Nephron progenitor cell (in vitro differentiated cells): ENCODE results near the gene ARHGAP26.

ENCODE experiments used
- DNase-seq: peaks from one replicate; pipeline ENCODE4 v3.0.0; 2021
- H3K27ac Mint-ChIP-seq: 2 replicates; pipeline ENCODE4 v1.8.0; 2021; ENCODE audit warnings: mild to moderate bottlenecking, moderate library complexity, mixed read lengths
- H3K27me3 Mint-ChIP-seq: 2 replicates; pipeline ENCODE4 v1.8.0; 2021; ENCODE audit warnings: mild to moderate bottlenecking, low read depth, mixed read lengths; ENCODE audit not compliant: poor library complexity
- H3K36me3 Mint-ChIP-seq: 2 replicates; pipeline ENCODE4 v1.8.0; 2021; ENCODE audit warnings: low read depth, mixed read lengths
- H3K4me1 Mint-ChIP-seq: 2 replicates; pipeline ENCODE4 v1.8.0; 2021; ENCODE audit warnings: mixed read lengths
- H3K4me3 Mint-ChIP-seq: 2 replicates; pipeline ENCODE4 v1.8.0; 2021; ENCODE audit warnings: mild to moderate bottlenecking, moderate library complexity, mixed read lengths
- H3K9me3 Mint-ChIP-seq: 2 replicates; pipeline ENCODE4 v1.8.0; 2021; ENCODE audit warnings: mild to moderate bottlenecking, moderate library complexity, mixed read lengths
- CTCF ChIP-seq: fragments of 200-600 bp; sonication (generic); IDR thresholded peaks from 2 replicates; pipeline ENCODE4 v1.5.0; 2021; ENCODE audit warnings: antibody characterized with exemption

Gene ARHGAP26

GRCh38 chr5:142931896-142932686 is 161.9 kb downstream of the ARHGAP26 start:
- no peak for DNase-seq
- H3K9me3 Mint-ChIP-seq: no peaks in the 10 kb centered on the region
- H3K27me3 Mint-ChIP-seq: peaks cover 3% of the 10 kb centered on the region
- no peak overlapping the region for H3K4me3 Mint-ChIP-seq
- TF ChIP-seq CTCF: no peak
- peaks cover 13% of the 10 kb centered on the region for H3K4me1 Mint-ChIP-seq
- no peaks in the 10 kb centered on the region for H3K36me3 Mint-ChIP-seq
- H3K27ac Mint-ChIP-seq: peak overlapping the region; percentile 16

GRCh38 chr5:142934051-142934762 is 164.0 kb downstream of the ARHGAP26 start:
- H3K4me3 Mint-ChIP-seq: no peak overlapping the region
- no peaks in the 10 kb centered on the region for H3K36me3 Mint-ChIP-seq
- no peak for TF ChIP-seq CTCF
- H3K4me1 Mint-ChIP-seq: peaks cover 13% of the 10 kb centered on the region
- H3K27ac Mint-ChIP-seq: no peak overlapping the region
- peaks cover 3% of the 10 kb centered on the region for H3K27me3 Mint-ChIP-seq
- no peak for DNase-seq
- no peaks in the 10 kb centered on the region for H3K9me3 Mint-ChIP-seq

- H3K9me3 Mint-ChIP-seq: no peaks in the 10 kb centered on the region
- peaks cover 3% of the 10 kb centered on the region for H3K27me3 Mint-ChIP-seq
- no peak overlapping the region for H3K4me3 Mint-ChIP-seq
- H3K27ac Mint-ChIP-seq: no peak overlapping the region
- DNase-seq: no peak
- H3K36me3 Mint-ChIP-seq: no peaks in the 10 kb centered on the region
- no peak for TF ChIP-seq CTCF
- H3K4me1 Mint-ChIP-seq: peaks cover 9% of the 10 kb centered on the region
These were observed 164.8 kb downstream of the ARHGAP26 start for GRCh38 chr5:142935014-142935413.

- TF ChIP-seq CTCF: no peak
- no peaks in the 10 kb centered on the region for H3K36me3 Mint-ChIP-seq
- H3K4me1 Mint-ChIP-seq: peaks cover 4% of the 10 kb centered on the region
- H3K27me3 Mint-ChIP-seq: no peaks in the 10 kb centered on the region
- no peak overlapping the region for H3K27ac Mint-ChIP-seq
- DNase-seq: no peak
- H3K9me3 Mint-ChIP-seq: no peaks in the 10 kb centered on the region
- H3K4me3 Mint-ChIP-seq: no peak overlapping the region
These were observed 167.2 kb downstream of the ARHGAP26 start for GRCh38 chr5:142937374-142937773.

DNA sequence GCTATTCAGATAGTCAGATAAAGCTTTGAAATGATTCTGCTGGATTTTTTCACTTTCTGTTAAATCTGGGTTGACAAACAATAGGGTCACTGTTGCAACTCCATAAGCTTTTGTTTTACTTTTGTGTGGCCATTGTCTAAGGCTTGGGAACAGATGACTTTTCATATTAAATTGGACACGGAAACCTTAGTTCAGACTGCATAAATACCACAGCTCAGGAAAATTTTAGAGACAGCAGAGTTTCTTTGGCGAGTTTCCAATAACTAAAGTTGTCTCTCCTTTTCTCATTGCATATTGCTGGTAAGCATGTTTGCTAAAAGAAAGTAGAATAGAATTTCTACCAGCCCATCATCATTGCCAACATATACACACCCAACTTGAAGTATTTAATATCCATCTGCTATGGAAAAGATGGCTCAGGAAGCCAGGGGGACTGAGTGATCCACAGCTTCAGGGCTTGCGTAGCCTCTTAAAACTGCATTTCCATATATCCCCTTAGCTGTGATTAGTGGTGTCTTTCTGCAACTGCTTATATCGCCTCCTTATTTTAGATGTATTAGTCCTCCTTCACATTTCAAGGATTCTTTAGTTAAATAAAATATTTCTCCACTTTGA is 168.2 kb downstream of the ARHGAP26 start:
- Mint-ChIP-seq H3K27ac (no peak overlapping the region), H3K4me3 (no peak overlapping the region), H3K27me3 (no peaks in the 10 kb centered on the region), H3K4me1 (no peaks in the 10 kb centered on the region), H3K9me3 (no peaks in the 10 kb centered on the region), H3K36me3 (no peaks in the 10 kb centered on the region)
- no peak for TF ChIP-seq CTCF
- DNase-seq: no peak
